HG02840 (cell line): ENCODE measurements around the gene TLK1.
"Not testable (repeated sequence)": the region's sequence is repeated elsewhere in the genome, so short reads cannot be mapped to it uniquely, and the experiment has no call there.

Experiments
- ATAC-seq: cut with Tn5 transposase; IDR thresholded peaks from one replicate; pipeline ENCODE4 v1.9.1; 2021; ENCODE audit warnings: mild to moderate bottlenecking, moderate library complexity, moderate number of reproducible peaks; ENCODE audit not compliant: unreplicated experiment, low FRiP score

The TLK1 gene

DNA sequence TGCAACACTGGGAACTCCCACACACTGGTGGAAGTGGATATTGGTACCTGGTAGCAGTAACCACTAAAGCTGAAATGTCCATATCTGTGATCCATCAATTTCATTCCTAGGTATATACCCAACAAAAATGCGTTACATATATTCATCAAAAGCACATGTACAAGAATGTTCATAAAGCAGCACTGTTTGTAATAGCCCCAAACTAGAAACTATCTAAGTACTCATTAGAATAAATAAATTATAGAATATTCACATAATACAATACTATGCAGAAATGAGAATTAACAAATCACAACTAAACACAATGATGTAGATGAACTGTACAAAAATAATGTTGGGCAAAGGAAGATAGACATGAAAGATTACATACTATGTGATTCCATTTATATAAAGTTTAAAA lies 11.1 kb upstream of the TLK1 start:
- ATAC-seq: no peak

DNA sequence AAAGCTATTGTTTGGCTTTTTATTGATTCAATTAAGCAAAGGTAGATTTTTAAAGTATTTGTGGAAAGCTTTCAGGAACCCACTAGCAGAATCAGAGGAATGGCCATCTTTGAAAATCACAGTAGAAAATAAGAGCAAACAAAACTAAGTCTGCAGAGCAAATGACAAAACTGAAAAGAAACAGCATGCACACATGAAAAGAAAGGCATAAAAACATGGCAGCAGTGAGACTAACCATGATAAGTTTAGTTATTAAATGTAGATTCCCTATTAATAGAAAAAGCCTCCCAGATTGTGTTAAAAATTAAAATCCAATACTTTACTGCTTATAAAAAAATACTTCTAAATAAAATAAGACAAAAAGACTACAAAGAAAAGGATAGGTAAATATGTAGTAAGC lies 9.1 kb upstream of the TLK1 start:
- no peak for ATAC-seq

DNA sequence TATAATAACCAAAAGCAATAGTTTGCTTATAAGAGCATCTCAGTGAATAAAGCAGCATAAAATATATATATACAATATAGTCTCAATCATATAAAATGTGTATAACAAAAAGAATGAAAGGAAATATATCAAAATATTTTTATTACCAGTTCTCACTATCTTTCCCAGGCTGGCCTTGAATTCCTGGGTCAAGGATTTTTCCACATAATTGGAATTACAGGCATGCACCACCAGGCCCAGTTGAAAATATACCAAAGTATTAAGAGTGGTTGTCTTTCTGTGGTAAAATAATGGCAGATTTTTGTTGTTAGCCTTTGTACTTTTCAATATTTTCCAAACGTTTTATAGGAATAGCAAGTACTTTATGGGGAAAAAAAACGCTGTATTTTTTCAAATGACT lies 8.6 kb upstream of the TLK1 start:
- no peak for ATAC-seq

DNA sequence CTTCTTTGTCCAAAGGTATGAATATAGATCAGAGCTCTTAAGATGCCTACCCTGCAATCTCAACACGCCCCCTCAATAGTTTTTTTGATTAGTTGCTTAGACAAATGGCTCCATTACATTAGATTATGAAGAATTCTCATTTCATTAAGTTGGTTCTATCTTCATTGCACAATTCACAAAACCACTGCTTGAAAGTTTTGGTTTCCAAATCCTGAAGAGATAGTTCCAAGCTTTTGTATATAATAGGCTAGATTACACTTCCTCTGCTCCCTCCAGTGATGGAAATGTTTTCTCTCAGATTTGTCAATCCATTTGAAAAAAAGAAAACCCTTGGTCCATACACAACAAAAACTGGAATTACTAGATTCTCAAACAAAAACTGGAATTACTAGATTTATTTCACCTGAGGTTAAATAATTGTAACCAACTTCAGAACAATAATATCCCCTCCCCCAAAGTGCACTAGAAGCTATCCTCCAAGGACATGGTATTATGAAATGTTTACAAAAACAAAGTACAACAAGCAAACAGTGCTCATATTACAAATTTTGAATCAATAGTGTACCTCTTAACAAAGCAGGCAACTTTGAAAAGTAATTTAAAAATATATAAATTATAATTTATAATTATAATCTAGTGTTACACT lies 6.8 kb upstream of the TLK1 start:
- no peak for ATAC-seq

DNA sequence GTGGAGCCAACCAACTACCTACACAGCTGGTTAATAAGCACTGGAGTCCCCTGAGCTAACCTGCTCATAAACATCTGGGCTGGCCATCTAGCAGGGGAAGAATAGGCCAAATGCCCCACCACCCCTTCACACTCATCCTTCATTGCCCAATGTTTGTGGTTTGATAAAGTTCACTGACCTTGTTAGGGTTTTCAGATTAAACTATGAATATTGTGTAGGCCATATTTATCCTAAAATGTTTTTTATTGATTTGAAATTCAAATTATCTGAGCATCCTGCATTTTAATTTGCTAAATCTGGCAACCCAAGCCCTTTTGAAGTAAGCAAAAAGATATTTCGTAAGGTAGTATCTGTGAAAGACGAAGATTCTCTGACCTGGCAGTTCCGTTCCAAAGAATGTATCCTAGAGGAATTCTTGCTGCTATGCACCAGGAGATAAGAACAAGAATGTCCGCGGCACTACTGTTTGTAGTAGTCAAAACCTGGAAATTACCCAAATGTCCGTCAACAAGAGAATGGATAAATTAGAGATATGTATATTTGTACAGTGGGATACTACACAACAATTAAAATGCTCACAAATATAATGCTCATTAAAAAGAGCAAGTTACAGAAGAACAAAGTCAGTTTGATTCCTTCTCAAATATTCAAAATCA lies 5.8 kb upstream of the TLK1 start:
- ATAC-seq: no peak

DNA sequence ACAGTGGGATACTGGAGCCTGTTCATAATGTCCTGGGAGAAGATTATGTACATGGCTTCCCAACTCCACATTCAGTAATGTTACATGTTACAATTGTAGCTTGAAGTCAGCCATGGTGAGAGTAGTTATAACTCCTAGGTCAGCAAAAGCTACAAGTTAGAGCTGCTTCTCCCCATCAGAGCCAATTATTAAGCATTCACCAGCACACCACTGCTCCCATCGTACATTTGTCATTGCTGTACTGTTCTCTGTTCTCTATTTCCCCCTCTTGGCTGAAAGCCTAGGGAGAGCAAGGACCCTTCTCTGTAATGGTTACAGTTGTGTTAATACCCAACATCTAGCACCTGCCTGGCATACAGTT lies 5.3 kb upstream of the TLK1 start:
- no peak for ATAC-seq

DNA sequence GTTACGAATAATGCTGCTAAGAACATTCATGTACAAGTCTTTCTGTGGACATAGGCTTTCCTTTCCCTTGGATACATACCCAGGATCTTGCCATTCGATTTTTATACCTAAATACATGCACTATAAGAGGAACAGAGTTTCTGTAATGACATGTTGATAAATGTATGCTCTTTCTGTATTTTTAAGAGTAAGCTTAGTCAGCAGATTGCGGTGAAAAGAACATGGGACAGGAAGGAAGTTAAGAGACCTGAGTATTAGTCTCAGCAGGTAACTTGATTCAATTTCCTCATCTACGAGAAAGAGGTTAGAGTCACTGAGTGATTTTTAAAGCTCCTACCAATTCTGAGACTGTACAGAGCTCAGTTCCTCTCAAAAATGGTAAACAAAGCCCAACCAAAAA lies 2.6 kb upstream of the TLK1 start:
- ATAC-seq: no peak

DNA sequence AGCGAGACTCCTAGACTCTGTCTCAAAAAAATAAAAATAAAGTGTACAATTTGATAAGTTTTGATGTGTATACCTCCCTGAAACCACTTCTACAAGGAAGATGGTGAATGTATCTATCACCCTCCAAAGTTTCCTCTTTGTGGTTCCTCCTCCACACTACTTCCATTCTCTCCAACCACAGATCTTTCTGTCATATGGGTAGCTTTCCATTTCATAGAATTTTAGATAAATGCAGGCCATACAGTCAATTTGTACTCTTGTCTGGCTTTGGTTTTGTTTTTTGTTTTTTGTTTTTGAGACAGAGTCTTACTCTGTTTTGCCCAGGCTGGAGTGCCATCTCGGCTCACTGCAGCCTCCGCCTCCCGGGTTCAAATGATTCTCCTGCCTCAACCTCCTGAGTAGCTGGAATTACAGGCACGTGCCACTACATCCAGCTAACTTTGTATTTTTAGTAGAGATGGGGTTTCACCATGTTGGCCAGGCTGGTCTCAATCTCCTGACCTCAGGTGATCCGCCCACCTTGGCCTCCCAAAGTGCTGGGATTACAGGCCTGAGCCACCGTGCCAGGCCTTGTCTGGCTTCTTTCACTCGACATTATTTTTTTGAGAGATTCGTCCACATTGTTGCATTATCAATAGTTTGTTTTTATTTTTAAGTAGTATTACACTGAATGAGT lies 2.0 kb upstream of the TLK1 start:
- not testable (repeated sequence) for ATAC-seq

DNA sequence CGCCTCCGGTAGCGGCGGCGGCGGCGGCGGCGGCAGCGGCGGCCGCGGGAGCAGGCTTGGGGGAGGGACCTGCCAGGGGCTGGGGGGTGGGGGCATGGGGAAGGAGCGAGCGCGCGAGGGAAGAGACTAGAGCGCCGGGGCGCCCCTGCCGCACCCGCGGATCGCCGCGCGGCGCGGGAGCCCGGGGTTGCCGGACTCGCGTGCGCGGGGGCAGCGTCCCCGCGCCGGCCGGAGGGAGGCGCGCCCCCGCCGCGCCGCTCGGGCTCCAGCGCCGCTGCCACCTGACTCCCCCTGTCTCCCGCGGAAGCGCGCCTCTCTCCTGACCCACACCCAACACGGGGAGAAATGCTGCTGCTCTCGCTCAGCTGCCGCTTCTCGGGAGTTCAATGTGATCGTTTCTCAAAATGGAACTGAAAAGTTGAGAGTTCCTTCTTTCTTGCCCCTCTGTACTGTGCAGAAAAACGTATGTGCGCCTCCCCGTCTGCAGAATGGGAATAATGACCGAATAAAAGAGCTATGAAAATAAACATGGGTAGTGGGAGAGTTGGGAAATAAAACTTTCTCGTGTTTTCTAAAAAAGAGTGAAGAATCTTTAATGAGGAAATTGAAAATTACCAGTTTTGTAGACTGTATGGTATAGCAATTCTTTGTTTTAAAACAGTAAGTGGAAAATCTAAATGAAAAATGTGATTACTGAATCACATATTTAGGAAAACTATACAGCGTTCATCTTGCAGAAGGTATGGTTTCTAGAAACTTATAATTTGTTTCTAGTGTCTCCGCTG lies 455 bp upstream of the TLK1 start:
- peak; percentile 40 for ATAC-seq

DNA sequence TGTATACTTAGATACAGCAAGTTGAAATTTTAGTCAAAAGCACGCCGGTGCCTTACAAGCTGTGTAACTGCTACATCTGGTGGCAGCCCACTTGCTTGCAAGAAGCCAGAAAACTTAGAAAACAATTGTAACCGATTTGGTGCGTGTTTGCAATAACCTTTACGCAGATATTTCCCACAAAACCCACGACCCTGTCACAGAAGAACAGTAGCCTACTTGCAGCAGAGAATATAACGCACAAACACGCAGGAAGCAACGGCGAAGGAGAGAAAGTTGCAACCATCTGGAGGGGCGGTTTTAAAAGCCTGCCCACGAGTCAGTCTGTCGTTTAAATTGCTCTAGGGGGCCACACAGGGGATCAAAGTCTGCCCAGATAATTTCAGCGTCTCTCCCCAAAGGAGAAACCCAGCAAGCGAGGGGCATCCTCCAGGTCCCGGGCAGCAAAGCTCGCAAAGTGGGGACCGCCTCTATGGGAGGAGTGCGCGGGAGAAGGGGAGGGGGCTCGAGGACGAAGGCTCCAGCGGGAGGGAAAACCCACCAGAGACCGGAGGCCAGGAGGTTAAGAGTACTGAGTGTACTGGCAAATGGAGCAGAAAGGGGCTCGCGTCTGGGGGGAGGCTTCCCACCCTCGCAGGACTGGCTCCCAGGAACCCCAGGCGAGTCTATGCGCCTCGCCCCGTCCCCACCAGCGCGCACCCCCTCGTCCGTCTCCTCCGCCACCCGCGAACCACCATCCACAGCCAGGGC lies 1.1 kb downstream of the TLK1 start:
- ATAC-seq: peak; percentile 14

DNA sequence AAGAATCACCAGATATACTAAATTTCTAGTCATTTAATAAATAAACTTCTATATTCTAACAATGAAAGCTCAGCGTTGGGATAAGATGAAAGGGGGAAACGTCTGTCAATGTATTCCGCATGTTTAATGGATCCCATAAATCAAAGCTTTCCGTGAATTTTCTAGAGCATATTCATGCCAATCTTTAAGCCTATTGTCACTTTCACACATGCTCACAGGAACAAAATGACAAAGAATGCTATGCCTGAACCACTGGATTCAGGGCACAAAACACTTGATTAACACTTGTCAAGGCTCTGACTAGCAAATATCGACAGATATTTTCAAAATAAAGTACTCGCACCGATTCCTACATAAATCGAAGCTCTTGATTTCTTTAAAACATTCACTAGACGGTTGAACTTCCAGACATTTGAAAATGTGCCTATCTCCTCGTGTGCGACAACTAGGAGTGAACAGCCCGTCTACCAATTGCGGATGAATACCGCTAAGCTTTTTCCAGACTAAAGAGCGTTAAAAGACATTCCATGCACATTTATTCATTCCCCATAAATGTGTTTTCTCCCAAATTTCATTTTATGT lies 1.8 kb downstream of the TLK1 start:
- ATAC-seq: no peak

DNA sequence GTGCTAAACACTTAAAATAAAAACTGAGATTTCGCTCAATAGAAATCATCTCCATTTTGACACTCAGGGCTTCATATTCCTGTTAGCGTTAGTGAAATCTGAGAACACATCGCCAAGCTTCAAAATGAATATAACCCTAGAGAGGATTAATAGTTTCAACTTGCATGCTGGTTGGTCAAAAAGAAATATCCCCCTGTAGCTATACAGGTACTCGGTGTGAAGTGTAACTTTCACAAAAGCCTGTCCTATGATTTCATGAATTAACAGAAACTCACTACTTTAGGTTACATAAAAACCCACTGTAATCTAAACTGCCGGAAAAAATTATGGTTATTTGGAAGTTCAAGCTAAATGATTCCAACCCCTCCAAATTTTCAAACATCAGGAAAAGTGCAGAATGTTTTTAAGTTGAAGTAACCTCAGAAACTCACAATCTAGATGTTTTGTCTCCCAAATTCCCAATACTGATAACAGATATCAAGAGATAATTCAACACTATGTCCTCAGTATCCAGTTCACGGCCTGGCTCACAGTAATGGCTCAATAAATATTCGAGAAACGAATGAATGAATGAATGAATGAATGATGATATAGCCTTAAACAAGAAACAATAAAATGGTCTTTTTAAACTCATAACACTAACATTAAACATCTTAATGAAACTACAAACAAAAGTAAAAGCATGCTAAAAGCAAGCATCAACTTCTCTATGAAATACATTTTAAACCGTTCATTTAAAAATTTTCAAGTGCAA lies 2.5 kb downstream of the TLK1 start:
- ATAC-seq: no peak

DNA sequence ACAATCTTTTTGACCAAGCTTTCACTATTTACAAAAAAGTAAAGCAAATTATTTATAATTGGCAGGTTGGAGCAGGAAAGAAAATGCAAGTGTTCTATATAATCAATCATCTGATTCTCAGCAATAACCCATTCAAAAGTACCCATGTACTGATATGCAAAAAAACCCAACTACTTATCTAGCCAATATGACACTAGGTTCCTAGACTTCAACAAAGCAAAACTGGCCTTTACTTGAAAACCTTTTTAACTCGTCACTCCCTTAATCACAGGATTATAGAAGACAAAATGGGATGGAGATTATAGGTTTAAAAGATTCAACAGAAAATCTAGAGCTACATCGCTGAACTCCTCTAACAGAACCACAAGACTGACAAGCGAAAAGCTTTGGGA lies 3.6 kb downstream of the TLK1 start:
- ATAC-seq: no peak

DNA sequence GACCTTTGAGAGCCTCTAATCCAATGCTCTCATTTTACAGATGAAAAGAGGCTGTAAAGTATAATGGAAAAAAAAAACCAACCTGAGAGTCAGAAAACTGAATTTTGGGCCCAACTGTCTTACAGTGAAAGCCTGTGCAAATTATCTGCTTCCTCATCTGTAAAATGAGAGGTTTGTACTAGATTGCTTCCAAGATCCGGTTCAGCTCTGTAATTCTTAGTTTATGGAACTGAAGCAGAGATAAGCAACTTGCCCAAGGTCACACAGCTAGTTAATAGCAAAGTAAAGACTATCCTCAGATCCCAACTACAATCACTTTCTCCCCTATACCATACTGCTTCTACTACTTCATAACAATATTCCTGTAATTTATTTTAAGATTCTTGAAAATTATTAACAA lies 6.3 kb downstream of the TLK1 start:
- no peak for ATAC-seq

DNA sequence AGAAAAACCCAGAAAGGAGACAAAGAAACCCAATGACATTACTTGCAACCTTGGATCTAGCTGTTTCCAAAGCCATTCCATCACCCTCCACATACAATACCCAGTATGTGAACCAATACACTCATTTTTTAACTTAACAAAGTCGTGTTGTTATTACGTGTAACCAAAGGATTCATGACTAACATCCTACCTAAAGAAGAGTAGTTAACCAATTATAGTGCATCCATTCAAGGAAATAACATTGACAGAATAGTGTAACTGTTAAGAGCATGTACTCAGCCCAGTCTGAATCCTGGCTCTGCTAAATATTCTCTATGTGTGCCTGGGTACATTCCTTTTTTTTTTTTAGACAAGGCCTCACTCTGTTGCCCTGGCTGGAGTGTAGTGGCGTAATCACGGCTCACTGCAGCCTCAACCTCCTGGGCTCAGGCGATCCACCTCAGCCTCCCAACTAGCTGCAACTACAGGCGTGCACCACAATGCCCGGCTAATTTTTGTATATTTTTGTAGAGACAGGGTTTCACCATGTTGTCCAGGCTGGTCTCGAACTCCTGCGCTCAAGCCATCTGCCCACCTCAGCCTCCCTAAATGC lies 9.9 kb downstream of the TLK1 start:
- no peak for ATAC-seq

DNA sequence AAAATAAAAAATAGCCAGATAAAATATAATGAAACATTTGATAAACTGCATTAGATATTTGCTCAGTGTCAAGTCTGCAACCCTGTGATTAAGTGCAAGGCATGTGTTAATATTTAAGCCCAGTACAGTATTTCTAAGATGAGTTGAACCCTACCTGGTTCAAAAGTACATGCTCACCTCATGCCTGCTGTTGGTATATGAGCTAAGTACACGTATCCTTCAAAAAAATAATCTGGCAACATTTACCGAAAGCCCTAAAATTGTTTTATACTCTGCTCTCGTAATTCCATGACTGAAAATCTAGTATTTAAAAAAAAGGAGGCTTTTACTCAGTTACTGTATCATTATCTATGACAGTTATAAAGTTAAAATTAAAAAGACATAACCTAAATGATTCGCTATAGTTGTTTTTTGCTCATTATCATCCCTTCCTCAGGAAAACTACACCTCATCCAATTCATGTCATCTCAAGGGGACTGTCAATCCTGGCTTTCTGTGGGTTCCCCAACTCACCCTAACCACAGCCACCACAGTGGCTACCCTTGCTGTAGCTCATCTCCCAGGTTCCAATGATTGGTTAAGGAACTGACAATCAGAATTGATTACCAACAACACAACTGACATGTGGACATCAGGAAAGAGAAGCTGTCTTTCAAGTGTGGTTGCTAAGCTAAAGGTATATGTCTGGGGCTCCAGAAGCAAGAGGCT lies 10.6 kb downstream of the TLK1 start:
- ATAC-seq: no peak

DNA sequence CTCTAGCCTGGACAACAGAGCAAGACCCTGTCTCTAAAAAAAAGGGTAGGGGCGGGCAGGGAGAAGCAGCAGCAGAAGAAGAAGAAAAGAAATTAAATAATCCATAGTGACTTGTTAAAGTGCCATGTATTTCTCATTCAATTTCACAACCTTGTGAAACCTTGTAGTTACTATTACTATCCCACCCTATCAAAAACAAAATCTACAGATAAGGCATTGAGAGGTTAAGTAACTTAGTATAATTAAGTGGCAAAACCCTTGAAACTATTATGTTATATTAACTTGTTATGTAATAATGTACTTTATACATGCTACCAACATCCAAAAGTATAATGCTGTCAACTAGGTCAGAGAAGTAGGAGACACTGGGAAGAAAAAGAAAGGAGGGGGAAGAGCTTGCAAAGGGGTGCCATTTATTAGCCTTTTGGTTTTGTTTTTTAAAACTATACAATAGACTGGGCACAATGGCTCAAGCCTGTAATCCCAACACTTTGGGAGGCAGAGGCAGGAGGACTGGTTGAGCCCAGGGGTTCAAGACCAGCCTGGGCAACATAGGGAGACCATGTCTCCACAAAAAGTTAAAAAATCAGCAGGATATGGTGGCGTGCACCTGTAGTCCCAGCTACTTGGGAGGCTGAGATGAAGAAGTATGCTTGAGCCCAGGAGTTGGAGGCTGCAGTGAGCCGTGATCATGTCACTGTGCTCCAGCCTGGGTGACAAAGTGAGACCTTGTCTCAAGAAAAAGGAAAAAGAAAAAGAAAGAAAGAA lies 11.3 kb downstream of the TLK1 start:
- ATAC-seq: no peak

DNA sequence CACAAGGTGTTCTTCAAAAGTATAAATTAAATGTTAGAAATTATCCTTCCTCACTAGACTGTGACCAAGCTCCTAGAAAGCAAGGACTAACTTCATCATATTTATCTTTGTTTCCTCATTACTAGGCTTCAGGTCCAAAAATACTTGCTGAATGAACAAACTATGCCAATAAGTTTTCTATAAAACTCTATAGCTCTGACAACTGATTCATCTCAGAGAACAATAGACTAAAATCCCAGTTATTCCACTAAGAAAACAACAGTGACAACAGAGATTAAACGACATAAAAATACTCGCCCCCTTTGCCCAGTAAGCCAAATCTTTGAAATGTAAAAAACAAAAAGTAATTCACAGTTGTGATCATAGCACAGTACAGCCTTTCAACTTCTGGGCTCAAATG lies 13.6 kb downstream of the TLK1 start:
- no peak for ATAC-seq
